BLaER1 (cell line): Measurements from ENCODE around the gene SHB.

Source experiments
- H3K27ac ChIP-seq: shearing (Covaris generic); formaldehyde crosslinking; 2 replicates; pipeline ENCODE4 v1.8.1; 2022
- H3K27me3 ChIP-seq: shearing (Covaris generic); formaldehyde crosslinking; 2 replicates; pipeline ENCODE4 v1.8.1; 2022
- H3K36me3 ChIP-seq: shearing (Covaris generic); formaldehyde crosslinking; 2 replicates; pipeline ENCODE4 v1.8.1; 2022
- H3K4me1 ChIP-seq: shearing (Covaris generic); formaldehyde crosslinking; 2 replicates; pipeline ENCODE4 v1.8.1; 2022
- H3K4me2 ChIP-seq: shearing (Covaris generic); formaldehyde crosslinking; 2 replicates; pipeline ENCODE4 v1.8.1; 2022
- H3K4me3 ChIP-seq: shearing (Covaris generic); formaldehyde crosslinking; 2 replicates; pipeline ENCODE4 v1.8.1; 2022
- H3K9ac ChIP-seq: shearing (Covaris generic); formaldehyde crosslinking; 2 replicates; pipeline ENCODE4 v1.8.1; 2022
- H3K9me3 ChIP-seq: shearing (Covaris generic); formaldehyde crosslinking; 2 replicates; pipeline ENCODE4 v1.8.1; 2022
- H4K20me1 ChIP-seq: shearing (Covaris generic); formaldehyde crosslinking; 2 replicates; pipeline ENCODE4 v1.8.1; 2022
- Cebpa-rat ChIP-seq: shearing (Covaris generic); IDR thresholded peaks from 2 replicates; pipeline ENCODE4 v1.8.1; 2022

SHB gene

GRCh38 chr9:38106488-38106887, 37.5 kb upstream of the SHB start:
- Histone ChIP-seq H3K9ac (no peak overlapping the region), H3K27ac (no peak overlapping the region), H3K4me1 (peaks cover 24% of the 10 kb centered on the region), H3K36me3 (no peaks in the 10 kb centered on the region), H3K4me2 (no peak overlapping the region), H3K4me3 (no peak overlapping the region), H3K9me3 (no peaks in the 10 kb centered on the region), H4K20me1 (no peaks in the 10 kb centered on the region), H3K27me3 (no peaks in the 10 kb centered on the region)
- TF ChIP-seq Cebpa-rat: no peak

- H3K4me3 ChIP-seq: no peak overlapping the region
- no peak overlapping the region for H3K4me2 ChIP-seq
- no peaks in the 10 kb centered on the region for H3K9me3 ChIP-seq
- no peaks in the 10 kb centered on the region for H4K20me1 ChIP-seq
- H3K9ac ChIP-seq: no peak overlapping the region
- TF ChIP-seq Cebpa-rat: no peak
- no peaks in the 10 kb centered on the region for H3K27me3 ChIP-seq
- peaks cover 11% of the 10 kb centered on the region for H3K4me1 ChIP-seq
- H3K36me3 ChIP-seq: no peaks in the 10 kb centered on the region
- H3K27ac ChIP-seq: no peak overlapping the region
These were observed 34.3 kb upstream of the SHB start for GRCh38 chr9:38103340-38103739.

DNA sequence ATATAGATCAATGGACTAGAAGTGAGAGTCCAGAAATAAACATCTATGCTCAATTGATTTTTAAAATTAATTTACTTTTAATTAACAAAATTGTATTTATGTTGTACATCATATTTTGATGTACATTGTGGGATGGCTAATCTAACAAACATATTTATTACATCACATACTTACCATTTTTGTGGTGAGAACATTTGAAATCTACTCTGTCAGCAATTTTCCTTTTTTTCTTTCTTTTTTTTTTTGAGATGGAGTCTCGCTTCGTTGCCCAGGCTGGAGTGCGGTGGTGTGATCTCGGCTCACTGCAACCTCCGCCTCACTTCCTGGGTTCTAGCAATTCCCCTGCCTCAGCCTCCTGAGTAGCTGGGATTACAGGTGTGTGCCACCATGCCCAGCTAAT, 32.4 kb upstream of the SHB start:
- Histone ChIP-seq H3K4me2 (no peak overlapping the region), H4K20me1 (no peaks in the 10 kb centered on the region), H3K27me3 (no peaks in the 10 kb centered on the region), H3K36me3 (no peaks in the 10 kb centered on the region), H3K4me1 (no peaks in the 10 kb centered on the region), H3K9ac (no peak overlapping the region), H3K4me3 (no peak overlapping the region), H3K27ac (no peak overlapping the region), H3K9me3 (no peaks in the 10 kb centered on the region)
- TF ChIP-seq Cebpa-rat: no peak

- Histone ChIP-seq H3K4me1 (no peaks in the 10 kb centered on the region), H3K4me2 (no peak overlapping the region), H3K9ac (no peak overlapping the region), H3K9me3 (no peaks in the 10 kb centered on the region), H3K36me3 (no peaks in the 10 kb centered on the region), H3K27me3 (no peaks in the 10 kb centered on the region), H4K20me1 (no peaks in the 10 kb centered on the region), H3K27ac (no peak overlapping the region), H3K4me3 (no peak overlapping the region)
- TF ChIP-seq Cebpa-rat: no peak
These were observed 27.3 kb upstream of the SHB start for GRCh38 chr9:38096238-38096805.

GRCh38 chr9:38094165-38094564, 25.1 kb upstream of the SHB start:
- Histone ChIP-seq H4K20me1 (no peaks in the 10 kb centered on the region), H3K4me2 (no peak overlapping the region), H3K9me3 (no peaks in the 10 kb centered on the region), H3K9ac (no peak overlapping the region), H3K27ac (no peak overlapping the region), H3K4me1 (no peaks in the 10 kb centered on the region), H3K4me3 (no peak overlapping the region), H3K27me3 (no peaks in the 10 kb centered on the region), H3K36me3 (no peaks in the 10 kb centered on the region)
- TF ChIP-seq Cebpa-rat: no peak

- no peak overlapping the region for H3K27ac ChIP-seq
- H3K4me3 ChIP-seq: no peak overlapping the region
These were observed 23.6 kb upstream of the SHB start for GRCh38 chr9:38092656-38093055.

GRCh38 chr9:38092200-38092524, 23.1 kb upstream of the SHB start:
- H3K9ac ChIP-seq: no peak overlapping the region
- H3K4me2 ChIP-seq: no peak overlapping the region
- H3K4me1 ChIP-seq: peaks cover 9% of the 10 kb centered on the region; the same call in 1 of the 2 replicates
- no peaks in the 10 kb centered on the region for H3K27me3 ChIP-seq
- H3K9me3 ChIP-seq: no peaks in the 10 kb centered on the region
- H3K27ac ChIP-seq: no peak overlapping the region
- no peak for TF ChIP-seq Cebpa-rat
- no peaks in the 10 kb centered on the region for H3K36me3 ChIP-seq
- no peak overlapping the region for H3K4me3 ChIP-seq
- no peaks in the 10 kb centered on the region for H4K20me1 ChIP-seq

More at GRCh38 chr9:38092656-38093055, 23.6 kb upstream of the SHB start:
- Histone ChIP-seq H3K36me3 (no peaks in the 10 kb centered on the region), H3K9me3 (no peaks in the 10 kb centered on the region), H3K9ac (no peak overlapping the region), H3K27me3 (no peaks in the 10 kb centered on the region), H3K4me2 (no peak overlapping the region), H4K20me1 (no peaks in the 10 kb centered on the region), H3K4me1 (peaks cover 9% of the 10 kb centered on the region; the same call in 1 of the 2 replicates)
- TF ChIP-seq Cebpa-rat: no peak

- Histone ChIP-seq H4K20me1 (no peaks in the 10 kb centered on the region), H3K4me1 (peaks cover 9% of the 10 kb centered on the region; the same call in 1 of the 2 replicates), H3K4me2 (no peak overlapping the region), H3K9me3 (no peaks in the 10 kb centered on the region), H3K36me3 (no peaks in the 10 kb centered on the region), H3K9ac (no peak overlapping the region), H3K27ac (no peak overlapping the region), H3K4me3 (no peak overlapping the region), H3K27me3 (no peaks in the 10 kb centered on the region)
- TF ChIP-seq Cebpa-rat: no peak
These were observed 22.5 kb upstream of the SHB start for GRCh38 chr9:38091310-38092199.

DNA sequence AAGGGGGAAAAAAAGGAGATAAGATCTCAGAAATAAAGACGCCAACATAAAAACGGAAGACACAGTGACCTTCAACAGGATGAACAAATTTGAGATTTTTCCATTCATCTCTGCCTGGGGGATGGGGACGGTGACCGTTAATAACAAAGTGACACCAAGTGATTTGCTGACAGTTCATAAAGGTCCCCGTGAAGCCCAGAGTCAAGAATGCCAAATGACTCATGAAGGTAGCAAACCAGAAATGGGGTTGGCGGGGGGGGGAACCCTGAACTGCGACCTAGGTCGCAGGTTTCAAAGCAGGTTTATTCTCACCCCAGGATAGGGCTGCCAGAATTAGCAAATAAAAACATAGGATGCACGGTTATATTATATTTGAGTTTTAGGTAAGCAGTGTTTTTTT, 21.1 kb upstream of the SHB start:
- no peak for TF ChIP-seq Cebpa-rat
- no peak overlapping the region for H3K4me2 ChIP-seq
- no peaks in the 10 kb centered on the region for H3K36me3 ChIP-seq
- H3K4me1 ChIP-seq: peaks cover 9% of the 10 kb centered on the region; the same call in 1 of the 2 replicates
- no peaks in the 10 kb centered on the region for H3K27me3 ChIP-seq
- H3K9ac ChIP-seq: no peak overlapping the region
- no peaks in the 10 kb centered on the region for H4K20me1 ChIP-seq
- H3K9me3 ChIP-seq: no peaks in the 10 kb centered on the region
- H3K27ac ChIP-seq: no peak overlapping the region
- H3K4me3 ChIP-seq: no peak overlapping the region

DNA sequence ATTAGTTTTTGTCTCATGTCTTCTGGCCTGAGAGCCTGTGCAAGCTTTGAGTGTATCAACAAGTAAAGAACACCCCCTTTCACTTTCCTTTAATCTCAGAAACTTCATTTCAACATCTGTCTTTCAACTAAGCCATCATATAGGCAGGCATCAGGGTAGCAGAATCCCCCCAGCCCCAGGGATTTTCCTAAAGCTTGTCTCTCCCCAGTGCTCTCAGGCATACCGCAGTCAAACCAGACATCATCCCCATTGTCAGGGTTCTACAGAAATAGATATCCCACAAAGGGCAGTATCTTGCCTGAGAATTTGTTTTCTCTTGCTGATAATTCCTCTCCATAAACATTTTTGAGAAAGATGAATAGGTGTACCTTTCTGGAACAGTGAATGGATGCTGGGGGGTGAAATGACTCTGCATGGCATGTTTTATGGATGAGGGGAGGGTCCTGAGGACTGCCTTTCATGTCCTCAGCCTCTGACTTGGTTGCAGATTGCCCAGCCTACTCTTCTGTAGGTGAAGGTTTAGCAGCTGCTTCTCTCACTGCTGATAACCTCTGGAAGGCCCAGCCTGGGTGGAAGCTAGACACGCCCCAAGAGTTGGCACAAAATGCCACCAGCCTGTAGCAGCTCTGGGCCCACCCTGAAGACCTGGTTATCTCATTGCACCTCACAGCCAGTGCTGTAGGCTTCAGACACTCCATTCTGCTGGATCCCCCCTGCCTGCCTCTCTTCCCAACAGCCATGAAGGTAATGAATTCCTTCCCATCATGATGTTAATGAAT, 20.5 kb upstream of the SHB start:
- H3K9me3 ChIP-seq: no peaks in the 10 kb centered on the region
- no peaks in the 10 kb centered on the region for H3K27me3 ChIP-seq
- H3K9ac ChIP-seq: no peak overlapping the region
- no peak overlapping the region for H3K4me3 ChIP-seq
- H4K20me1 ChIP-seq: no peaks in the 10 kb centered on the region
- TF ChIP-seq Cebpa-rat: no peak
- no peak overlapping the region for H3K27ac ChIP-seq
- no peaks in the 10 kb centered on the region for H3K36me3 ChIP-seq
- H3K4me2 ChIP-seq: no peak overlapping the region
- peaks cover 9% of the 10 kb centered on the region; the same call in 1 of the 2 replicates for H3K4me1 ChIP-seq
